Osteoblast (primary cell): ENCODE data around the gene STK26. TPM values are rescaled to one million over a fixed set of nuclear protein-coding genes. Genes with fewer than 3 reads are reported as not detected.

ENCODE experiments used
- DNase-seq: peaks from one replicate; pipeline ENCODE4 v3.0.0; 2011; ENCODE audit warnings: low spot score, mixed read lengths; ENCODE audit not compliant: insufficient read length; ENCODE audit errors: missing footprints
- H2AFZ ChIP-seq: 2 replicates; pipeline ENCODE4 v1.6.0; 2011; ENCODE audit warnings: mild to moderate bottlenecking, low read length
- H3K27ac ChIP-seq: 2 replicates; pipeline ENCODE4 v1.5.1; 2011; ENCODE audit warnings: mild to moderate bottlenecking, low read depth, low read length, moderate library complexity
- H3K27me3 ChIP-seq: 2 replicates; pipeline ENCODE4 v1.6.0; 2012; ENCODE audit warnings: mild to moderate bottlenecking, control low read depth, inconsistent platforms, low read length, moderate library complexity; ENCODE audit not compliant: insufficient read depth
- H3K36me3 ChIP-seq: 2 replicates; pipeline ENCODE4 v1.5.1; 2011; ENCODE audit warnings: mild to moderate bottlenecking, low read length, control low read depth, moderate library complexity; ENCODE audit not compliant: insufficient read depth
- H3K4me1 ChIP-seq: 2 replicates; pipeline ENCODE4 v1.5.1; 2011; ENCODE audit warnings: mild to moderate bottlenecking, low read length, control low read depth, moderate library complexity; ENCODE audit not compliant: insufficient read depth
- H3K4me2 ChIP-seq: 2 replicates; pipeline ENCODE4 v1.6.0; 2011; ENCODE audit warnings: mild to moderate bottlenecking, low read length; ENCODE audit not compliant: insufficient read depth
- H3K4me3 ChIP-seq: fragments of 200-600 bp; sonication (generic); 3 replicates; pipeline ENCODE4 v1.5.1; 2012; ENCODE audit warnings: mild to moderate bottlenecking, low read length, inconsistent platforms; ENCODE audit not compliant: insufficient read depth
- H3K79me2 ChIP-seq: 2 replicates; pipeline ENCODE4 v1.6.0; 2012; ENCODE audit warnings: mild to moderate bottlenecking, low read length, control low read depth, inconsistent platforms; ENCODE audit not compliant: insufficient read depth
- H3K9me3 ChIP-seq: 2 replicates; pipeline ENCODE4 v1.5.1; 2011; ENCODE audit warnings: low read depth, low read length, control low read depth
- H4K20me1 ChIP-seq: 2 replicates; pipeline ENCODE4 v1.6.0; 2012; ENCODE audit warnings: mild to moderate bottlenecking, low read length, control low read depth; ENCODE audit not compliant: insufficient read depth
- total RNA-seq: library from RNA; depleted of rRNA; stranded (reverse); fragments of >200 nt; gene quantifications from 2 replicates; pipeline ENCODE4 v1.2.3, GENCODE V29; 2012
- TF ChIP-seq, protein P1 (sequence below): IDR thresholded peaks from 2 replicates; pipeline ENCODE4 v1.5.1; 2011; ENCODE audit warnings: mild to moderate bottlenecking, low read depth, low read length, moderate library complexity; ENCODE audit errors: extremely low read depth

The STK26 gene
- total RNA-seq, 1 donor = 9.4 TPM

DNA sequence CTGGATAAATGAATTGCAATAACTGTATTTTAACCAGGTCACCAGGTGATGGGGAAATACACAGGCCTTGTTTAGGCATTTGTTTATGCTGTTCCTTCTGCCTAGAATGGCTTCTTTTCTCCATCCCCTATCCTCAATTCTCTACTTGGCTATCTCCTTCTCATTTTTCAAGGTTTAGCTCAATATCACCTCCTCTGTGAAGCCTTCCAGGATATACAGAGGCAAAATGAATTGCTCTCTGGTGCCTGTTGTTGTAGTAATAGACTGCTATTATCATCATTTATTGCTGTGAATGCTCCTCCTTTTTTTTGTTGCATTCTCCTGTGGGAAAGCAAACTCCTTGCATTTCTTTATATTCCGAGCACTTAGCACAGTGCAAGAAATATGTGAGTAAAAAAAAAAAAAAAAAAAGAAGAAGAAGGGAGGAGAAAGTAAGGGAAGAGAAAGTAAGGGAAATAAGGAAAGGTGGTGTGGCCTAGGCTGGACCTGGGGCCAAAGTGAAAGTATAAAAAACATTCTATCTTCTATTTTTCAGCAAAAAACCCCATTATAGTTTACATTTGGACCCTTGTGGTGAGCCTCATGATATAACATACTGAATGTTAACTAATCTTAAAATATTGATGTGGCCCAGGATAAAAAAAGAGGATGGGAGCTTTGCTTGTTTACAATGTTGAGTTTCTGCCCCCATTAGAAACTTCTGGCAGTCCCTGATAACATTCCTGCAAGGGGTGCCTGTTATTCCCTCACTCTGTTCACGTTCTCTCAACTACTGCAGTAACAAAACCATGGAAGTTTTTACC is 6.3 kb upstream of the STK26 start:
- H3K9me3 ChIP-seq = no peaks in the 10 kb centered on the region
- H3K4me3 ChIP-seq = no peak overlapping the region
- H3K79me2 ChIP-seq = no peaks in the 10 kb centered on the region
- TF ChIP-seq, protein P1, sequence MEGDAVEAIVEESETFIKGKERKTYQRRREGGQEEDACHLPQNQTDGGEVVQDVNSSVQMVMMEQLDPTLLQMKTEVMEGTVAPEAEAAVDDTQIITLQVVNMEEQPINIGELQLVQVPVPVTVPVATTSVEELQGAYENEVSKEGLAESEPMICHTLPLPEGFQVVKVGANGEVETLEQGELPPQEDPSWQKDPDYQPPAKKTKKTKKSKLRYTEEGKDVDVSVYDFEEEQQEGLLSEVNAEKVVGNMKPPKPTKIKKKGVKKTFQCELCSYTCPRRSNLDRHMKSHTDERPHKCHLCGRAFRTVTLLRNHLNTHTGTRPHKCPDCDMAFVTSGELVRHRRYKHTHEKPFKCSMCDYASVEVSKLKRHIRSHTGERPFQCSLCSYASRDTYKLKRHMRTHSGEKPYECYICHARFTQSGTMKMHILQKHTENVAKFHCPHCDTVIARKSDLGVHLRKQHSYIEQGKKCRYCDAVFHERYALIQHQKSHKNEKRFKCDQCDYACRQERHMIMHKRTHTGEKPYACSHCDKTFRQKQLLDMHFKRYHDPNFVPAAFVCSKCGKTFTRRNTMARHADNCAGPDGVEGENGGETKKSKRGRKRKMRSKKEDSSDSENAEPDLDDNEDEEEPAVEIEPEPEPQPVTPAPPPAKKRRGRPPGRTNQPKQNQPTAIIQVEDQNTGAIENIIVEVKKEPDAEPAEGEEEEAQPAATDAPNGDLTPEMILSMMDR = no peak
- DNase-seq = no peak
- H4K20me1 ChIP-seq = no peaks in the 10 kb centered on the region
- peaks cover 10% of the 10 kb centered on the region for H3K27me3 ChIP-seq
- H3K4me2 ChIP-seq = no peak overlapping the region
- no peaks in the 10 kb centered on the region for H3K4me1 ChIP-seq
- no peak overlapping the region for H2AFZ ChIP-seq
- no peaks in the 10 kb centered on the region for H3K36me3 ChIP-seq
- H3K27ac ChIP-seq = no peak overlapping the region

DNA sequence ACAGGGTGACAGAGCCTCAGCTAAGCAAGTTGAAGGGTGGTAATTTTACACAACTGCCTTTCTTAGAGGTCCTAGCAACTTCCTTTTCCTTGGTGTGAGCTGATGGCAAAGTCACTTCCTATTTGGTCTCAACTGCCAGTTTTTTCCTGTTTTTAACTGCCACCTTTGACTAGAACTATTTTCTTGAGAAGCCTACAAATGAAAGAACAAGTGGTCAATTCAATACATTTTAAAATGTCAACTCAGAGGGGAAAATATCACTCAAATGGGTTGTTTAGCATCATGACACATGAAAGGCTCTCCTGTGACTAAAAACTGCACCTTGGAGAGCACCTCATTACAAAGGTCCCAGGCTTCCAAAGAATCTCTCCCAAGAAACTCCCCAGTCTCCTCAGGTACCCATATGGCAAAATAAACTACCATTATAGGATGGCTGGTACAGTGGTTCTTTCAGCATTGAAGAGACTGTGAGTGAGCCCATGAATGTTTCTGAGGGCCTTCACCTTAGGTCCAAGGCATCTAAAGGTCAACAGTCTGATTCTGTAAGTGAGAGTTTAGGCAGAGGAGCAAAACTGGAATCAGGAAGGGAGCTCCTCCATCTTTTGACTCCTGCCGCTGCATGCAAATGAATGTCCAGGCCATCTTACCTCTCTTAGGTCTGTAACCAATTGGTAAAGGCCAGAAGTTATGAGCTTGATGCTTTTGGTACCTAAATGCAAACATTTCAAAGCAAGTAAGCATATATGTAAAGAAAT is 5.5 kb upstream of the STK26 start:
- Histone ChIP-seq H3K4me2 (no peak overlapping the region), H3K4me1 (peaks cover 4% of the 10 kb centered on the region), H3K9me3 (no peaks in the 10 kb centered on the region), H3K36me3 (no peaks in the 10 kb centered on the region), H3K4me3 (no peak overlapping the region), H4K20me1 (no peaks in the 10 kb centered on the region), H2AFZ (no peak overlapping the region), H3K27me3 (peaks cover 12% of the 10 kb centered on the region), H3K79me2 (no peaks in the 10 kb centered on the region), H3K27ac (no peak overlapping the region)
- TF ChIP-seq, protein P1 = no peak
- DNase-seq = no peak

DNA sequence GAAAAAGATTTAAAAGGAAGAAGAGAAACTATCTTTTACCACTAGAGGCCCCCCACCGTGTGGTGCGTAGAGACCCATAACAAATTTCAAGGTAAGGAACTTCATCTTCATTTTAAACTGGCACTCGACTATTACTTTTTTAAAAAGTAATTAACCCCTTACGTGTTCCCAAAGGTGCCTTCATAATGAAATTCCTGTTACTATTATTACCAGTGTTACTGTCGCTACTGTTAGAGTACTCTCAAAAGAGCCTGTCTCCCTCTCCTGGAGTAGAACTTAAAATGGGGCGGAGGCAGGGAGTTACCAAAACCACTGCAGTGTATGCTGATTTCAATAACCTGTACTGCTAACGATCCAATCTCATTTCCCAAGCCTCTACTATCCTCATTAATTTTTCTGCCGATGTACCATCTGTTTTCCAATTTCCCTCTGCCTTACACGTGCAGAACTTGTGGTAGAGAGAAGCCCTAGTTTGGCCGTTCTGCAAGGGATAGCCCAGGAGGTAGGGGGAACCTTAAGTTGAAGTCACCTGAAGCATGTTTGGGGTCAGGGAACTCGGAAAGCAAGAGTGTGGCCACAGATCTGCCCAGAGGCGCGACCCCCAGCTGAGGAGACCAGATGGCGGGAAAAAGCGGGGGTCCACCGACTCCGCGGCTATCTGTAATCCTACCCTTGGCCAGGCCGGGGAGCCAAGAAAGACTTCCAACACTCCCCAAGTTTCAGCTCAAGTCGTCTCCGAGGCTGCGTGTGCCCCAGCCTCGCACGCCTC is 720 bp upstream of the STK26 start:
- no peaks in the 10 kb centered on the region for H3K36me3 ChIP-seq
- no peaks in the 10 kb centered on the region for H4K20me1 ChIP-seq
- peaks cover 4% of the 10 kb centered on the region for H3K4me1 ChIP-seq
- peak overlapping the region; percentile 31 for H3K27ac ChIP-seq
- H3K9me3 ChIP-seq = no peaks in the 10 kb centered on the region
- H3K4me3 ChIP-seq = peak overlapping the region; percentile 75
- TF ChIP-seq, protein P1 = peak; percentile 42
- H3K79me2 ChIP-seq = no peaks in the 10 kb centered on the region
- peaks cover 26% of the 10 kb centered on the region for H3K27me3 ChIP-seq
- DNase-seq = peak; percentile 69
- H3K4me2 ChIP-seq = peak overlapping the region; percentile 90
- peak overlapping the region; percentile 83 for H2AFZ ChIP-seq
